Keratinocyte (primary cell): ENCODE measurements around the gene BRD3OS.

Experiments
- CTCF ChIP-seq, 3 experiments: IDR thresholded peaks in 1 of 3; conservative IDR thresholded peaks in 1 of 3; optimal IDR thresholded peaks in 1 of 3; 2 replicates in 2 of 3; 3 replicates in 1 of 3; pipeline versions ENCODE3 to v1.5.1; 2011; ENCODE audit warnings: low read length in 3 of 3, mild to moderate bottlenecking in 3 of 3, moderate library complexity in 2 of 3, control low read depth in 1 of 3, inconsistent platforms in 1 of 3; ENCODE audit not compliant: insufficient read depth in 2 of 3; ENCODE audit errors: extremely low read depth in 1 of 3
- EZH2 ChIP-seq: IDR thresholded peaks from one replicate; pipeline ENCODE4 v1.6.1; 2012; ENCODE audit warnings: inconsistent platforms, mild to moderate bottlenecking, low read length, moderate library complexity

- no peak for TF ChIP-seq CTCF (optimal IDR thresholded peaks at IDR 0.05 in 1 of 3, IDR thresholded peaks at IDR 0.05 in 1 of 3, conservative IDR thresholded peaks at IDR 0.05 in 1 of 3; ENCODE audit: extremely low read depth in 1 of 3, insufficient read depth in 2 of 3, low read length in 3 of 3)
- TF ChIP-seq EZH2, result no peak
These were observed 28.9 kb downstream of the BRD3OS start for GRCh38 chr9:134053941-134054761.
